ACC112 (cell line): ENCODE results near the gene PAGE2B.
"Not testable (repeated sequence)": the region's sequence is repeated elsewhere in the genome, so short reads cannot be mapped to it uniquely, and the experiment has no call there.

Experiments
- H2AFZ ChIP-seq: fragments of 200-600 bp; sonication (generic); one replicate; pipeline ENCODE4 v1.6.0; 2017; ENCODE audit warnings: antibody characterized with exemption, low read length; ENCODE audit not compliant: unreplicated experiment
- H3K27ac ChIP-seq: fragments of 200-600 bp; sonication (generic); 2 replicates; pipeline ENCODE4 v1.5.1; 2014; ENCODE audit warnings: low read depth, mild to moderate bottlenecking, antibody characterized with exemption, low read length, moderate library complexity
- H3K27me3 ChIP-seq: fragments of 200-600 bp; sonication (generic); 2 replicates; pipeline ENCODE4 v1.6.1; 2014; ENCODE audit warnings: mild to moderate bottlenecking, antibody characterized with exemption, low read length, moderate library complexity, mixed read lengths; ENCODE audit not compliant: insufficient read depth
- H3K36me3 ChIP-seq: fragments of 200-600 bp; sonication (generic); 2 replicates; pipeline ENCODE4 v1.6.1; 2016; ENCODE audit warnings: mild to moderate bottlenecking, antibody characterized with exemption, low read length, moderate library complexity, mixed read lengths; ENCODE audit not compliant: insufficient read depth
- H3K4me1 ChIP-seq: fragments of 200-600 bp; sonication (generic); one replicate; pipeline ENCODE4 v1.6.1; 2016; ENCODE audit warnings: low read length, mixed read lengths; ENCODE audit not compliant: insufficient read depth, unreplicated experiment, control insufficient read depth
- H3K4me3 ChIP-seq: fragments of 200-600 bp; sonication (generic); 2 replicates; pipeline ENCODE4 v1.5.1; 2014; ENCODE audit warnings: mild to moderate bottlenecking, low read depth, low read length
- H3K79me2 ChIP-seq: fragments of 200-600 bp; sonication (generic); one replicate; pipeline ENCODE4 v1.6.0; 2016; ENCODE audit warnings: low read length; ENCODE audit not compliant: control insufficient read depth, unreplicated experiment, insufficient read depth

The PAGE2B gene

GRCh38 chrX:55107911-55108310 lies 33.1 kb downstream of the PAGE2B start:
- Histone ChIP-seq H3K79me2 (no peaks in the 10 kb centered on the region), H3K36me3 (no peaks in the 10 kb centered on the region), H3K4me3 (no peak overlapping the region), H3K4me1 (no peaks in the 10 kb centered on the region), H2AFZ (no peak overlapping the region), H3K27ac (no peak overlapping the region), H3K27me3 (no peaks in the 10 kb centered on the region)

GRCh38 chrX:55109306-55109705 lies 34.5 kb downstream of the PAGE2B start:
- no peak overlapping the region for H3K4me3 ChIP-seq
- no peak overlapping the region for H2AFZ ChIP-seq
- H3K27ac ChIP-seq: no peak overlapping the region

GRCh38 chrX:55111578-55112254 lies 36.9 kb downstream of the PAGE2B start:
- Histone ChIP-seq H2AFZ (no peak overlapping the region), H3K79me2 (no peaks in the 10 kb centered on the region), H3K27me3 (no peaks in the 10 kb centered on the region), H3K4me3 (no peak overlapping the region), H3K4me1 (no peaks in the 10 kb centered on the region), H3K27ac (no peak overlapping the region), H3K36me3 (no peaks in the 10 kb centered on the region)

More at GRCh38 chrX:55109306-55109705, 34.5 kb downstream of the PAGE2B start:
- no peaks in the 10 kb centered on the region for H3K27me3 ChIP-seq
- no peaks in the 10 kb centered on the region for H3K79me2 ChIP-seq
- H3K36me3 ChIP-seq: no peaks in the 10 kb centered on the region
- no peaks in the 10 kb centered on the region for H3K4me1 ChIP-seq

- H3K4me1 ChIP-seq, H2AFZ ChIP-seq, H3K36me3 ChIP-seq, H3K79me2 ChIP-seq, H3K27me3 ChIP-seq, H3K27ac ChIP-seq, H3K4me3 ChIP-seq: not testable (repeated sequence)
Measured at GRCh38 chrX:55116589-55116988, 41.8 kb downstream of the PAGE2B start.

- H3K79me2 ChIP-seq: no peaks in the 10 kb centered on the region
- no peaks in the 10 kb centered on the region for H3K27me3 ChIP-seq
- no peak overlapping the region for H3K27ac ChIP-seq
- no peak overlapping the region for H2AFZ ChIP-seq
- peaks cover 3% of the 10 kb centered on the region for H3K4me1 ChIP-seq
- H3K4me3 ChIP-seq: no peak overlapping the region
- H3K36me3 ChIP-seq: no peaks in the 10 kb centered on the region
Measured at GRCh38 chrX:55118574-55118973, 43.7 kb downstream of the PAGE2B start.

GRCh38 chrX:55119271-55119670 lies 44.4 kb downstream of the PAGE2B start:
- Histone ChIP-seq H3K79me2 (no peaks in the 10 kb centered on the region), H3K4me3 (no peak overlapping the region), H3K36me3 (no peaks in the 10 kb centered on the region), H3K27me3 (no peaks in the 10 kb centered on the region), H3K4me1 (peaks cover 3% of the 10 kb centered on the region), H2AFZ (no peak overlapping the region), H3K27ac (no peak overlapping the region)

GRCh38 chrX:55119712-55120111 lies 44.9 kb downstream of the PAGE2B start:
- no peaks in the 10 kb centered on the region for H3K27me3 ChIP-seq
- H3K27ac ChIP-seq: no peak overlapping the region
- no peak overlapping the region for H3K4me3 ChIP-seq
- no peaks in the 10 kb centered on the region for H3K79me2 ChIP-seq
- H3K36me3 ChIP-seq: no peaks in the 10 kb centered on the region
- peaks cover 3% of the 10 kb centered on the region for H3K4me1 ChIP-seq
- no peak overlapping the region for H2AFZ ChIP-seq

- Histone ChIP-seq H3K27ac (no peak overlapping the region), H2AFZ (no peak overlapping the region), H3K4me1 (peaks cover 3% of the 10 kb centered on the region), H3K4me3 (no peak overlapping the region), H3K27me3 (no peaks in the 10 kb centered on the region), H3K36me3 (no peaks in the 10 kb centered on the region), H3K79me2 (no peaks in the 10 kb centered on the region)
Measured at GRCh38 chrX:55120761-55121358, 46.0 kb downstream of the PAGE2B start.

- Histone ChIP-seq H3K27me3 (no peaks in the 10 kb centered on the region), H3K36me3 (no peaks in the 10 kb centered on the region), H2AFZ (no peak overlapping the region), H3K79me2 (no peaks in the 10 kb centered on the region), H3K27ac (no peak overlapping the region), H3K4me3 (no peak overlapping the region), H3K4me1 (peaks cover 3% of the 10 kb centered on the region)
Measured at GRCh38 chrX:55123900-55124299, 49.1 kb downstream of the PAGE2B start.

GRCh38 chrX:55127692-55128091 lies 52.9 kb downstream of the PAGE2B start:
- H3K79me2 ChIP-seq: no peaks in the 10 kb centered on the region
- no peak overlapping the region for H2AFZ ChIP-seq
- H3K4me3 ChIP-seq: no peak overlapping the region
- H3K36me3 ChIP-seq: no peaks in the 10 kb centered on the region
- no peaks in the 10 kb centered on the region for H3K4me1 ChIP-seq
- H3K27ac ChIP-seq: no peak overlapping the region
- H3K27me3 ChIP-seq: no peaks in the 10 kb centered on the region
